ENCODE measurements around the gene VWF.
A peak's percentile ranks its signal among the peaks of the same experiment; 100 is the strongest.

The VWF gene

DNA sequence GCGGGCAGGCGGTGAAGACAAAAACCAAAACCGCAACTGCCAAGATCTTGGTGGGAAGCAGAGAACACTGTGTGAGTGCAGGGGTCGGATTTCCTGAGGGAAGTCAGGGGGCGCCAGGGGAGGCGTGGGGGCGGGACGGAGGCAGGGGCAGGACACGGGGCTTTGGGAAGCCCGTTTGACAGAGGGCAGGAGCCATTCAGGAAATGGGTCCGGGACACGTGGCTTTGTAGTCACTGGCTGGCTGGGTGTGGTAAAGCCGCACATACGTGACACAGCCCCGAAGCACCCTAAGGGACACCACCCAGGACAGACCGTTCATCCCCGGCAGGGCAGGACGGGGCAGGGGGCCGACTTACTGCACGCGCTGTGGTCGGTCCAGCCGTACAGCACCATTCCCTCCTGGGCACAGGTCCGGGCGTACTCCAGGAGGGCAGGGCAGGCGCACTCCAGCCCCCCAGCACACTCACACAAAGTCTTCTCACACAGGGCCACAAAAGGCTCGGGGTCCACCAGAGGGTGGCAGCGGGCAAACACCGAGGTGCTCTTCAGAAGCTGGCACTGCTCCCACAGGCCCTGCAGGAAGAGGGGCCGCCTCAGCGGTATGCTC is 49.4 kb downstream of the VWF start:
- DNase-seq: peak; percentile 21 to 28

DNA sequence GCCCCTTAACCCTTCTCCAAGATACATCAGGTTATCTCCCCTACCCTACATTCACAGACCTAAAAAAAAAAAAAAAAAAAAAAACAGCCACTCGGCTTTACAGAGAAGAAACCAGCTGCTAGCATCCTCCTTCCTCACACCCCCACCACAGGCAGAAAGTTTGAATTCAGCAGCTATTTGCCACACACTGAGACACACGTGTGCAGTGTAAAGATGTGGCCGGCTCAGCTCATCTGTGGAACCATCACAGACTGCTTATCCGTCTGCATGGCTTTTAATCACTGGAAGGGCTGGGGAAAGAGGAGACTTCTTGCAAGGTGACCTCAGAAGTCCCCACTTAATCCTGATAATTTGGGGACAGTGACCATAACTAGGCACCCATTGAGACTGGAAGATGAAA is 50.0 kb downstream of the VWF start:
- no peak for DNase-seq

DNA sequence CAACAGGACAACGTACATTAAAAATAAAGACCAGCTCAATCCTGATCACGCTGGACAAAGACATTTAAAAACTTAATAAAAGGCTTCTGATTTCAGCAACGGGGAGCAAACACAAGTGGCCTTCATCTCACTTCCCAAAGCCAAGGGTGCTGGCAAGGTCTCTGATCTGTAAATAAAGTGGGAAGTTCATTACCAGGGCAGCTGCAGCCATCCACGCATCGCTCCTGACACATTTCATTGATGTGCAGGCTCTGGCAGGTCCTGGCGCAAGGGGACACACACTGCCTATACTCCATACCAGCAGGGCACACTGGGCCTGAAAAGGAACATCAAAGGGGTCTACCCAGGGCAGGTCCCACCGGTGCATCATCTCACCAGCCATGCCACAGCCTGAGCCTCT is 51.0 kb downstream of the VWF start:
- no peak for DNase-seq

DNA sequence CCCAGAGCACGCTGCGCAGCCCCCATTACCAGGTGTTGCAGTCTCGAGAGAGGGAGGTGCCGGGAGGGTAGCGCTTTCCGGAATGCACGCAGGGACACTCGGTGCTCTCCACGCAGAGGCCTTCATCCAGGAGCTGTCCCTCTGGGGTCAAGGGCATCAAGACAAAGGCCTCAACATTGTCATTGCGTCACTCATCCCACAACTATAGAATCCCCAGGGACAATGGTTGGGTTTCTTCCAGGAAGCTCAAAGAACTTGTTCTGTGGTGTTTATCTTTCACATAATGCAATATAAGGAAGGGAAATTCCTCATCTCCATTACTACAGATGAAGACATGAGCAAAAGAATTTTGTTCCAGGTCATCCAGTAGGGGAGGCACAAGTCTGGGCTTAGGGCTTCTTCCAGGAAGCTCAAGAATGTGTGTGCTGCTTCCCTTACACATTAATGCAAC is 52.1 kb downstream of the VWF start:
- no peak for DNase-seq

DNA sequence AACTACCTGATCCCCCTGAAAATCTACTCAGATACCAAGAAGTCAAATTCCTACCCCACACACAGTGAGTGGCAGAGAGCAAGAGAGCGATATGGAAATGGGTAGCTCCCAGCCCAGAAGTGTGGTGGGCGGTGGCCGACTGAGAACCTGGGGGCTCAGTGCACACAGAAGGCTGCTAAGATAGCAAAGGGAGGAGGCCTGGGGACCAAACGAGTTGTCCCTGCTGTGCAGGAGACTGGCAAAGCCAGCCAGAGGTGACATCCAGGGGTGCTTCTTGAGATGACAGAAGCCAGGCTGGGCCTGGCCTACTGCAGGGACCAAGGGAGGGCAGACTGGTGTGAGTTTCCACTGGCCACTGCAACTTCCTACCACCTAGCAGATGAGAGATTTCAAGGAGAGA is 52.9 kb downstream of the VWF start:
- DNase-seq: no peak

DNA sequence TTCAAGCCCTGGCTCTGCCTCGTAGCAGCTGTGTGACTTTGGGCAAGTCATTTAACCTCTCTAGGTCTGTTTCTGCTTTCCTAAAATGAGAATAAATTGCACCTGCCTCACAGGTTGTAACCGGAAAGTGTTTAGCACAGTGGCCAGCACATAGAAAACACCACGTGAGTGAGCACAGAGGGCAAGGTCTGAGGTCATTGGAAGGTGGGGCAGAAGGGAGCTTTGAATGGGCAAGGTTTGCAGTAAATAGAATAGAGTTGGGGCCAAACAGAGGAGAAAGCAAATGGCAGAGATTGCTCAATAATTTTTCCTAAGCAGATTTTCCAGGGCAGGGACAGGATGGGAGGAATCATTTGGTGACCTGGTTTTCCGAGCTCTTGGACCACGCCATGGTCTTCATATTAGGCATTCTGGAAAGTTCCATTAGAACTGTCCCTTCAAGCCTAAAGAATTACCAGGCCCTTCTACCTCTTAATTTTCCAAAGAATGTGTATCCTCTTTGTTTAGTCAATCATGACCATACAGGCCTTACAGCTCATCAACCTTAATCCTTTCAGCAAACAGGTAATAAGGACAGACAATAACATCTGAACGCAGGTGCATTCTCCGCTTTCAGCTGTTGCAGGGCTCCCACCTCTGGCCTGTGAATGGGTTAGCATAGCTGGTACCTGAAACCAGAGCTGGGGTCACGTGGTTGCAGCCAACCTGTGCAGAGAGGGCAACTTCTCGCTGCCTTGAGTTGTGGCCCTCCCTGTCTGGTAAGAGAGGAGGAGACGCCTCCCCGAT is 53.8 kb downstream of the VWF start:
- no peak for DNase-seq

DNA sequence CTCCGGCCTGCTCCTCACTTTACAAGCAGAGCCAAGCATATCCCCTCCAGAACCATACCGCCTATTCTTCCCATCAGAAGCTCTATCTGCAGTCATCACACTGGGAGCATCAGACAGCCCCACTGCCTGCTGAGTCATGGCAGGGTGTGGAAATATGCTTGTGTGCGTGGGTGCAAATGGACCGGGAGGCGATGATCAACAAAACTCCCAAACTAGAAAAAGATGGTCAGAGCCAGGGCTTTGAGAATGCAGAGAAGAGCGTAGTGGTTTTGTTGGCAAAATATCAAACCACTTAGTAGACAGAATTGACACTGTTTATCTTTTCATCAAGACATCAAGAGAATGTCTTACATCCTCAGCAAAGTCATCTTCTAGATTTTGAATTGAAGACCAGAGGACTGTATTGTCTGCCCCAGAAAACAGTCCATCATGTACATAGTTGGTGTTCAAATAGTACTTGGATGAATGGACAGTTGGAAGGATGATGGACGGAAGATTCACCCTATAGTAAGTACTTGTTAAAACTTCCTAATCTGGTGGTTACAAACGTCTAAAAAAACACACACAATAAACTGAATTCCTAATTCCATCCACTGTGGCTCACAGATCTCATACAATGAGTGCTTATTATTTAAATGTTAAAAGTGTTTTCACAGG is 54.9 kb downstream of the VWF start:
- DNase-seq: peak in 1 of 2 donors; percentile 33

DNA sequence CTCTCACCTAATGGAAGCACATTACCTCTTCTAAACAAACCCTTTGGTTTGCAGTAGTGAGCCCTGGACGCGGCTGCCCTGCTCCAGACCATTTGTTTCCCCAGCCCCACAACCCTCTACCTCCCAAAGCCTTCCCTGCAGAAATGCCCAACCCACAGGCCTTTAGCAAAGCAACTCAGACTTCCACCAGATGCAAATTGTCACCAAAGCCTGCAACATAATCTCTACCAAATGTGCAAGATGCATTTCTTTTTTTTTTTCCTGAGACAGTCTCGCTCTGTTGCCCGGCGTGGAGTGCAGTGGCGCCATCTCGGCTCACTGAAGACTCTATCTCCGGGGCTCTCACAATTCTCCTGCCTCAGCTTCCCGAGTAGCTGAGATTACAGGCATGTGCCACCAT is 56.2 kb downstream of the VWF start:
- DNase-seq: no peak

DNA sequence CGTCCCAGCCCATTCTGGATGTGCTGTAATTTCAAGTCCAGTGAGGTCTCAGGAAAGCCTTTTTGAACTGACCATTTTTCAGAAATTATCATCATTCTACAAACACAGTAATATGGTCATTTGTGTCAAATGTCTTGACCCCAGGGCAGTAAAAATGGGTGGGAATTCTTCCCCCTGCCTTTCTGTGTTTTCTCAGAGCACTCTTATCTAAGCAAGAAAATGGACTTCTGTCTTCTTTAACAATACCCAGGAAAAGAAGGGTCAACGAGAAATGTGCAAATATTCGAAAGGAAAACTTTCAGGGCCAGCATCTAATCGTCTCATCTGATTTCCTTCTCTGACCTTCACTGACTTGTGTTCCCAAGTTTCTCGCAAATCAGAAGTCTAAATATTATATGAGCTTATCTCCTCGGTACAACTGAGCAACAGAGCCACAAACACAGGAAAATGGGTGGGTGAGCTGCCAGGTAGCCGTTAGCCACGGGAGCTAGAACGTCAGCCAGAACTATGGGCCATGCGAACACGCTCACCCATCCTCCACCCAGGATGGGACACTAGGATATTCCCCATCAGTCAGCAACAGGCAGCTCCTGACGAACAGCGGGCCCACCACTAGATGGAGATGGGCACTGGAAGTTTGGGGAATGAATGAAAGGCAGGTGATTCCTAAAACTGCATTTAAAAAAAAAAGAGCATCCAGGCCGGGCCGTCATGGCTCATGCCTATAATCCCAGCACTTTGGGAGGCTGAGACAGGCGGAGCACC is 57.1 kb downstream of the VWF start:
- no peak for DNase-seq

DNA sequence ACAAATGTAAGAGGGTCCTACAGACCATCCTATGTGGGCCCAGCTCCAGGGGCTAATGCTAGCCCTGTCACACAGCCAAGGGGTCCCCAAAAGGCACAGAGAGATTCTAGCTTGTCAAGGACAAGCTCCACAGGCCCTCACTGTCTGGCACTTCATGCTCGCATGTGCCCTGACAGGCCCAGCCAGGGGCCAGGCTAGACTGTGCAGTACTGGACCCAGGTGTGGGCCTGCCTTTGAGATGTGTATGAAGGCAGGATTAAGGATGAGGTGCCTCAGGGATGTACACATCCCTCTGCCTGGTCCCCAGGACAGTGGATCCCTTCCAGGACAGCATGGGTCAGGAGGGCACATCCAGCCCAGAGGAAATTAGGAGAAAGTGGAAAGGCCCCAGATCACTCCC is 57.8 kb downstream of the VWF start:
- DNase-seq: no peak

DNA sequence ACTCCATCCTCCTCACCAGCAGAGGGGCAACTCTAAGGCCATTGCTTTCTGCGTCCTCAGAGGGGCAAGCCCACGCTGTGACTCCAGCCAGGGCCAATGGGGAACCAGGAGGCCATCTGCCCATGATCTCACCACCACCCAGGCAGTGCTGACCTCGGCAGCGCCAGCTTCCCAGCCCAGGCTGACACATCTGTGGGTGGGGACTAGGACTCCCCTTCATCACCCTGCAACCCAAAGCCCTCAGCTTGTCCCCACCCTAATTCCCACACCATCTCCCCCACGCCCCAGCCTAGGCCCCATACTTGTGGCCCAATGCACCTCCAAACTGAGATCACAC is 58.6 kb downstream of the VWF start:
- DNase-seq: no peak

DNA sequence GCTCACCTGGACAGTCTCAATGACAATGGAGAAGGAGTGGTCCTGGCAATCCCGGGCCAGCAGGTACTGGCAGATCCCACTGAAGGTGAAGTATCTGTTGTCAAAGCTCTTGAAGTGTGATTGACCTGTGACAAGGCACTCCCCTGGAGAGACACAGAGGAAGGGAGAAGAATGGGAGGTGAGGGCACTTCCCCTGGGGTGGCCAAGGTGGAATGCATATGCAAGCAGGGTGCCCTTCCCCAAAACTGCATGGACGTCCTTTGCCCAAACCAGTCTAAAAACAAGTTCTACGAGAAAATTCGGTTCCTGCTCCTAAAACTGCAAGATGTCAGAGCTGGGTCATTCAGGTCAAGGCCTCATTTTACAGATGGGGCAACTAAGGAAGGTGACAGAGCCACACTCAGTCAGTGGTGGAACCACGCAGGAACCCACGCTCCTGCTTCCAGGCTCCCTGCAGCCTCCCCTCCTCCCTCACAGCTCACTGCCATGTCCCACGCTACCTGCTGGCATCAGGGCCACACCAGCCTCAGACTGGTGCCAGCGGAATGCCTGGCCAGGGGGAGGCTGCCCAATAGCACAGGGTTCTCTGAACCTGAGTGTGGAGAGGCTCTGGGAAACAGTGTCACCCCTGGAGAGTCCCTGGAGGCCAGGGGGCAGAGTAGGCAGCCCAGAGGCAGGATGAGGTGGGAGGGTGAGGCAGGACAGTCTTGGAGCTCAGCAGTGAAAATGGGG is 59.2 kb downstream of the VWF start:
- DNase-seq: no peak

DNA sequence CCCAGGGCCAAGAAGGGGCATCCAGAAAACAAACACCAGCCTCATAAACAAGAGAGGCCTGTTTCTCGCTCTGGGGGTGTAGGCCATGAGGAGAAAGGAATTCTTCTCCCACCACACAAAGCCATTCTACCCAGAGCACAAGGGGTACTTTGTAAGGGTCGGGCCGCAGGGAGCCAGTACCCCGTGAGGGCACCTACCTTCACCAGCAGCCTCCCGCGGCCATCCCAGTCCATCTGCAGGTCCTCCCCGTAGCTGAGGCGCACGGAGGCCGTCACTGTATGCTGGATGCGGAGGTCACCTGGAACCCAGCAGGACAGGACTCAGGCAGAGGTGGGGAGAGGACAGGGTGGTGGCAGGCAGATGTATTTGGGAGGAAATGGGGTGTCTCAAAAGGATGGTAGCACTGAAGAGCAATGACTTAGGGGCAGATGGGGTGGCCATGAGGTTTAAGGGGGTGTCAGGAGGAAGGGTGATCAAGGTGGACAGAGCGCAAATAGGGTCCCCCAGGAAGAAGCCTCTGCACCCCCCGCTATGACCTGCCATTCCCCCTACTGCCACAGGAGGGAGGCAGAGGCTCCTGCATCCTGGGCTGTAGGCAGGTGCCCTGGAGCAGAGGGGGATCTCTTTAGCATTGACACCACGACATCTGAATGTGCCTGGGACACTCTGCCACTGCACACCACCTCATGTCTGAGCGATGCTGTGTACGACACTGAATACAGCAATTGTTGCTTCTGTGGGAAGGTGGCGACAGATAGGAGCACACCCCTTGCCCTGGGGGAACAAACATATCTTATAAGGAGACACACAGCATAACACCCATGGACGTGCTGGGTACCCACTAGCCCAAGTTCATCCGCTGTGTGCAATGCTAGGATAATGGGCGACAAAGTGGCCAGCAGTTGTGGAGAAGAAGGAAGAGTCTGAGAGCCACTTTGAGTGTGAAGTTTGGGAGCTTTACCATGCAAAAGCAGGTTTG is 61.4 kb downstream of the VWF start:
- DNase-seq: peak; percentile 51 to 60

DNA sequence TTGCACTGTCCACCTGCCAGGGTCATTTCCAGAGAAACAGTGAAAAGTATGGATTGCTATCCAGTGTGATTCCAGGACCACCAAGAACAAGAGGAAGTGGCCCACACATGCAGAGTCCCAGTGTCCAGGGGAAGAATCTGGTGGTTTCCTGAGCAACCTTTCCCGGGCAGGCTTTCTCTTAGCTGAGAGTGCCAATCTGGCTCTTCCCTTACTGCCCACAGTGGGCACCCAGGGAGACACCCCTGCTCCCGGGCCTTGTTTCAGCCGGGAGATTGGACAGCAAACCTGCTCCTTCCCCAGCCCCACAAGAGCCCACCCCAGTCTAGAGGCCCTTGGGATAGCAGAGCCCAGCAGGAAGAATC is 62.1 kb downstream of the VWF start:
- DNase-seq: no peak

DNA sequence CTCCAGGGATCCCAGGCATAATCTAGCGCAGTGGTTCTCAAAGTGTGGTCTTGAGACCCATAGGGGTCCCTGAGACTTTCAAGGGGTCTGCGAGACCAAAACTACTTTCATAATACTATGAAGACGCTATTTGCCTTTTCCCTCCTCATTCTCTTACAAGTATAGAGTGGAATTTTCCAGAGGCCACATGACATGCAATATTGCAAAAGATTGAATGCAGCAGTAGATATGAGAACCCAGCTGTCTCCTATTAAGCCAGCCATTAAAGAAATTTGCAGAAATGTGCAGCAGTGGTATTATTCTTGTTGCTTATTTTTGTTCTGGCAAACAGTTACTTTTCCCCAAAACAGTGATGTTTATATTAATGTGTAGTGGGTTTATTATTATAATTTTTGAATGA is 62.8 kb downstream of the VWF start:
- no peak for DNase-seq

DNA sequence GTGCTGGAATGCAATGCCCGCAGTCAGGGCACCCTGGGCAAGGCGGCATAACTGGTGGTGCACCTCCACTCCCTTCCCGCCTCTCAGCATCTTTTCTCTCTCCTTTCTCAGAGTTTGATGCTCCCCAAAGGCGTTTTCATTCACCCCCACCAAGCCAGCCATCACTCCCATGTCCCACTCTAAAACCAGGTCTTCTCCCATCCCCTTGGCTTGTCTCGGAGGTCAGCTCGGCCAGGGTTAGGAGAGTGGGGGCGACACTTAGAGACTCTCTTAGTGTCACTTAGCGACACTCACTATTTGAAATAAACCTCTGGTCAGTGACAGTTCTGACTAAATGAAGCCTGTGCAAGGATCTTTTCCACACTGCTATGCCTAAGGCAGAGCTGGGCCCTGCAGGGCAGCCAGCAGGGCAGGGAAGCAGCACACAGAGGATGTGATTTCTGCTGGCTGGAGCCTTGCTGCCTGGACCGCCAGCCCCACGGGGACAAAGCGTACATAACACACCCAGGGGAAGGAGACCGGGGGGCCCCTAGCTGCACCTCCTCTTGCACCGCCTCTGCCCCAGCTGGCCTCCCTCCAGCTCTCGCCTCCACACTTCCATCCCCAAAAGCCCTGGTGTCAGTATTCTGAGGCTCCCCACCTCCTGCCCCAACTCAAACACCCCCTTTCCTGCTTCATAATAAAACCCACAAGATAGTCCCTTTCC is 64.5 kb downstream of the VWF start:
- no peak for DNase-seq

DNA sequence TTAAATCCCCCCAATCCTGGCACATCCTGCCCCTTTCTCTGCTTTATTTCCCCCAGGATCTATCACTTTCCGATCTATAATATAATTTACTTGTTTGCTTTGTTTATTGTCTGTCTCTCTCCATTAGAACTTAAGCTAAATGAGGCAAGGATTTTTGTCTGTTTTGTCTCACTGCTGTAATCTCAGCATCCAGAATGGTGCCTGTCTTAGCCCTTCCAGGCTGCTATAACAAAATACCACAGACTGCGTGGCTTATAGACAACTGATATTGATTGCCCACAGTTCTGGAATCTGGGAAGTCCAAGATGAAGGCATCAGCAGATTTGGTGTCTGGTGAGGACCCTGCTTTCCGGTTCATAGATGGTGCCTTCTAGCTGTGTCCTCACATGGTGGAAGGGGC is 65.2 kb downstream of the VWF start:
- no peak for DNase-seq

DNA sequence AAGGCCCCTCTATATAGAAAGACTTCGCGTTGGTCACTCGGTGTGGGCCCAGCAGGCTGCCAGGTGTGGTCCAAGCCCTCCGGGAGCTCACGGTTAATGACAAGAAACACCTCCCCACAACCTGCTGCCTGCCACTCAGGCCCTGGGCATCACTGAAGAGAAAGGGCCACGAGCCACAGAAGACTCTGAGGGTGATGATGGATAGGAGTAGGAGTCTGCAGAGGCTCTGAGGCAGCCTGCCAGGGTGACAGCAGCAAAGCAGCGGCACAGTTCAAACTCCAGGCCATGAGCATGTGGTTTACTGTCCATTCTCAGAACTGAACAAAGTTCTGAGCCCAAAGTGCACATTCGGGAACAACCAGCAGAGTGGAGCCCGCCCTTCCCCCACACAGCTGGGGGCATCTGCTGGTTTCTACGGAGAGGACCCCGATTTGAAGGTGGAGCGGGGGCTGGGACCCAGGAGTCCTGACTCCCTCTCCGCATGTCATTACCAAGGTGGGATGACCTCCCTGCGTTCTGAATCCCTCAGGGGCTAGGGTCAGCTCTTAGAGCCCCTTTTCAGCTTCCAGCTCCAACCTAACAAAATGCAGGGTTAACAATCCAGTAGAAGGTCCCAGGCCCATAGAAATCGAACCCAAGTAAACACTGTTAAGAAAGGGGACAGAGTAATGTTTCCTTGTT is 65.8 kb downstream of the VWF start:
- DNase-seq: no peak

DNA sequence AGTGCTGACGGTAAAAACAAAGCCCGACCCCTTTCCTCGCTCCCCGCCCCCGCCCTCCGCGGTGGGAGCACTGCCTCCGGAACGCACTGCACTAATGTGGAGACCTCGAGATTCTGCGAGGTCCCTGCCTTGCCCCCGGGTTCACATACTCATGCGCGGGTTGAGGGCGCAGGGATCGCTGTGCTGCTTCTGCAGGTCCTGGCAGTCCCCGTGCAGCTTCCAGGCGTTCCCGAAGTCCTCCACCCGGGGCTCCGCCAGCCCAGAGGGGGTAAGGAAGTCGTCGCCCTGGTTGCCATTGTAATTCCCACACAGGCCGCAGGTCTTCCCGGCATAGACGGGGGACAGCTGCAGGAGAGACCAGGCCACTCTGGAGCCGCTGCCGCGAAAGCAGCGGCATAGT is 66.8 kb downstream of the VWF start:
- DNase-seq: no peak
